22Rv1 (cell line): Measurements from ENCODE around the gene FAM221B.

ENCODE experiments used
- H3K27ac ChIP-seq: fragments of 450-650 bp; 2 replicates; pipeline ENCODE4 v1.5.1; 2017
- ZFX ChIP-seq: fragments of 450-650 bp; IDR thresholded peaks from 2 replicates; pipeline ENCODE4 v1.6.1; 2017; ENCODE audit warnings: antibody characterized with exemption, borderline replicate concordance
- TF ChIP-seq, protein P1 (sequence below): fragments of 450-650 bp; IDR thresholded peaks from 2 replicates; pipeline ENCODE4 v1.5.1; 2017; ENCODE audit warnings: mild to moderate bottlenecking

The FAM221B gene

DNA sequence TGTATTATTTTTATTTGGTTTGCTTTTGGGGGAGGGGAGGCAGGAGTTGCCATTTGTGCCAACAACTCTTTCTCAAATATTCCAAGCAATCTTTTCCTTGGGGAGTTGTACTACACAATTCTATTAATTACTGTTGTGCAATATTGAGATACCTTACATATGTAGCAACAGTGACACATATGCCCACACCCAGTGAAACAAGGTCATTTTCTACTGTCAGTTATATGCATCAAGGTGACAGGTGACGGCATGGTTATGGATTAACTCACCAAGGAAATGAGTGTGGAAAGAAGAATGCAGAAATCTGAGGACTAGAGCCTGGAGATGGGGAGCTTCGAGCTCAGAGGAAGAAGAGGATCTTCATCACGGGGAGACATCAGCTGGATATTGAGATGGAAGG is 56.6 kb downstream of the FAM221B start:
- TF ChIP-seq ZFX: no peak
- TF ChIP-seq, protein P1, sequence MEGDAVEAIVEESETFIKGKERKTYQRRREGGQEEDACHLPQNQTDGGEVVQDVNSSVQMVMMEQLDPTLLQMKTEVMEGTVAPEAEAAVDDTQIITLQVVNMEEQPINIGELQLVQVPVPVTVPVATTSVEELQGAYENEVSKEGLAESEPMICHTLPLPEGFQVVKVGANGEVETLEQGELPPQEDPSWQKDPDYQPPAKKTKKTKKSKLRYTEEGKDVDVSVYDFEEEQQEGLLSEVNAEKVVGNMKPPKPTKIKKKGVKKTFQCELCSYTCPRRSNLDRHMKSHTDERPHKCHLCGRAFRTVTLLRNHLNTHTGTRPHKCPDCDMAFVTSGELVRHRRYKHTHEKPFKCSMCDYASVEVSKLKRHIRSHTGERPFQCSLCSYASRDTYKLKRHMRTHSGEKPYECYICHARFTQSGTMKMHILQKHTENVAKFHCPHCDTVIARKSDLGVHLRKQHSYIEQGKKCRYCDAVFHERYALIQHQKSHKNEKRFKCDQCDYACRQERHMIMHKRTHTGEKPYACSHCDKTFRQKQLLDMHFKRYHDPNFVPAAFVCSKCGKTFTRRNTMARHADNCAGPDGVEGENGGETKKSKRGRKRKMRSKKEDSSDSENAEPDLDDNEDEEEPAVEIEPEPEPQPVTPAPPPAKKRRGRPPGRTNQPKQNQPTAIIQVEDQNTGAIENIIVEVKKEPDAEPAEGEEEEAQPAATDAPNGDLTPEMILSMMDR: no peak
- H3K27ac ChIP-seq: peak overlapping the region; percentile 85

DNA sequence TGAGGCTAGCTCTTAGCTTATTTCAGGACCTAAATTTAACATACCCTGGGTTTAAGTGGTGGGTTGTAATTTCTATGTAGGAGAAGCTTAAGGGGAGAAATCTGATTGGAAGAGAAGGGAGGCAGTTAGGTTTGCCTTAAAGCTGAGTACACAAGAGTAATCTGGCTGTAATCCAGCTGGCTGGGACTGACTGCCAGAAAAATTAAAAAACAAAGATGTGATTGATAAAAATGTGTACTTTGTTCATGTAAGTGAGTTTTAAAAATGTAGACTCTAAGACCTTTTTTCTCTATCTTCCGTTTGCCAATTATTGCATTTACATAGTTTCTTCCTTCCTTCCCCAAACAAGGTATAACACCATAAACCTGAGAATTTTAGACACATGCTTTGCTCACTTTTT is 57.0 kb downstream of the FAM221B start:
- TF ChIP-seq, protein P1: no peak
- TF ChIP-seq ZFX: no peak
- peak overlapping the region; percentile 85 for H3K27ac ChIP-seq

DNA sequence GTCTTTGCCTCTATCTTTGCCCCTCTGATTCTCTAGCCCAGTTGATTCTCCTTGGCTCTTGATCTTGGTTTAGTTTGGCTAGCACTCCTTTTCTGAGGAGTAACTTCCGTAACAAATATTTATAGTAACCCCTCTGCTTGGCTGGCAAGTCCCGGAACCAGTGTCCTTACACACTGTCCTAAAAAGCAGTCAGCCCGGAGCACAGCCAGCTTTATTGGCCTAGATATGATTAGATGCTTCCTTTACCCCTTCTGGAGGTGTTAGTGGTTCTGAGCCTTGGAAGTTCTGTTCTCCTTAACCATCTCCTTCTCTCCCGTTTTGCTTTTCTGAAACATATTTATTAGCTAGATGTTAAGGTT is 57.5 kb downstream of the FAM221B start:
- TF ChIP-seq ZFX: no peak
- TF ChIP-seq, protein P1: no peak
- H3K27ac ChIP-seq: peak overlapping the region; percentile 85

DNA sequence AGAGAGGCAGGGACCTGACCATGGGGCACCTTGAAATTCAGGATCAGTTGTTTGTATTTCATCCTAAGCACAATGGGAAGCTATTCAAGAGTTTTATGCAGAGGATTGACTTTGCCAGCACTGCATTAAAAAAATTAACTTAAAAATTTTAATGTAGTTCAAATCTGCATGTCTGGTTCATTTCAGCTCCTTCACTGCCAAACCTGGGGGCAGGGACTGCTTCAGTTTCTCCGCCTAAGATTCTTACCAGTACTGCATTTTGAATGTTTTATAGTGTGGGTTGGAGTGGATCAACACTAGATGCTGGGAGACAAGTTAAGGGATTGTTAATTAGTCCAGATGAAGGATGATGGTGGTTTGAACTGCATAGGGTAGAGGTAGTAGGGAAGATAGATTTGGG is 58.8 kb downstream of the FAM221B start:
- TF ChIP-seq ZFX: no peak
- TF ChIP-seq, protein P1: no peak
- H3K27ac ChIP-seq: no peak overlapping the region

DNA sequence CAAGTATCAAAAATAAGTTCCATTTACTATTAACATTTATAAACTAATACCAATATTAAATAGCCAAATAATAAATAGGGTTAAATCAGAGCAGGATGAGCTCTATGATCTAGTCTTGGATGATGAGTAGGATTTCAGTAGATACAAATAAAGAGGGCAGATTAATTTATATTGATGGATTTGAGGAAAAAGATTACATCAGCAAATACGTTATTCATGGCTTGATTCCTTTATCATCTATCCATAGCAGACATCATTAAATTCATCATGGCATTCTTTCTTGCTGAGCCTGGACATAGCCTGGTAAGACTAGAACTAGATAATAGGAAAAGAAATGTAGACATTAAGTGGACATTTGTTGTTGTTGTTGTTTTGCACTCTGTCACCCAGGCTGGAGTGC is 61.1 kb downstream of the FAM221B start:
- TF ChIP-seq, protein P1: no peak
- TF ChIP-seq ZFX: no peak
- no peak overlapping the region for H3K27ac ChIP-seq

DNA sequence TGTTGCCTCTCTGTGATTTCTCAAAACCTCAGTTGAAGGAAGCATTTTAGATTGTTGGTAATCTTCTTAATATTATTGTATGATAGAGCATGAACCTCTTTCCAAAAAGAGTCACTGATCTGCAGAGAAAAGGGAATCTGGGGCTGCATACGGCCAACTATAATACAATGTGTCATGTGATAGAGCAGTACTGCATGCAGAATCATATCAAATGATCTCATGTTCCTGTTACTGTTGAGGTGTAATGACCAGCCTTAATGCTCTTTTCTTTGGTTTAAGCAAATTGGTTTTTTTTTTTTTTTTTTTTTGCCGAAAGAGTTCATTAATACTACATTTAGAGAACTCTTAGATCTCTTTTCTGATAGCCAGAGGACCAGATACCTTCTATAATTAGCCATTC is 61.5 kb downstream of the FAM221B start:
- no peak for TF ChIP-seq ZFX
- TF ChIP-seq, protein P1: no peak
- no peak overlapping the region for H3K27ac ChIP-seq
